ENCODE measurements around the gene CCDC39. TPM values are rescaled to one million over a fixed set of nuclear protein-coding genes. Genes with fewer than 3 reads are reported as not detected.
A peak's percentile ranks its signal among the peaks of the same experiment; 100 is the strongest.
"Not testable (repeated sequence)": the region's sequence is repeated elsewhere in the genome, so short reads cannot be mapped to it uniquely, and the experiment has no call there.

The CCDC39 gene
- total RNA-seq, 1 donor from 2014 or later = 0.46 TPM

GRCh38 chr3:180600473-180600872, 78.8 kb downstream of the CCDC39 start:
- TF ChIP-seq CTCF (IDR thresholded peaks at IDR 0.05; ENCODE audit: unreplicated experiment) = no peak
- Mint-ChIP-seq H3K27ac (ENCODE audit: unreplicated experiment) (no peak overlapping the region), H3K4me3 (ENCODE audit: unreplicated experiment) (peak overlapping the region; percentile 97), H3K27me3 (ENCODE audit: unreplicated experiment) (no peaks in the 10 kb centered on the region), H3K36me3 (ENCODE audit: low read depth, unreplicated experiment) (peaks cover 3% of the 10 kb centered on the region), H3K9me3 (ENCODE audit: unreplicated experiment) (no peaks in the 10 kb centered on the region), H3K4me1 (ENCODE audit: unreplicated experiment) (peaks cover 14% of the 10 kb centered on the region)
- no peak for DNase-seq (ENCODE audit: low spot score)

DNA sequence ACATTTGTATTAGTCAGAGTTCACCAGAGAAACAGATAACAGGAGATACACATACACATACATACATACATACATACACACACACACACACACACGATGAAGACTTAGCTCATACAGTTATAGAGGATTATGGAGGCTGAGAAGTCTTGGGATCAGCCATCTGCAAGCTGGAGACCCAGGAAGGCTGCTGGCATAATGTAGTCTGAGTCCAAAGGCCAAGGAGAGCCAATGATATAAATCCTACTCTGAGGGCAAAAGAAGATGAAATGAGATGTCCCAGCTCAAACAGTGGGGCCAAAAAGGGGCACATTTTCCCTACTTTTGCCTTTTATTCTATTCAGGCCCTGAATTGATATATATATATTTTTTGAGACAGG, 83.7 kb downstream of the CCDC39 start:
- Mint-ChIP-seq H3K27ac (ENCODE audit: unreplicated experiment) (no peak overlapping the region), H3K4me3 (ENCODE audit: unreplicated experiment) (no peak overlapping the region), H3K4me1 (ENCODE audit: unreplicated experiment) (no peaks in the 10 kb centered on the region), H3K9me3 (ENCODE audit: unreplicated experiment) (no peaks in the 10 kb centered on the region), H3K27me3 (ENCODE audit: unreplicated experiment) (no peaks in the 10 kb centered on the region), H3K36me3 (ENCODE audit: low read depth, unreplicated experiment) (no peaks in the 10 kb centered on the region)
- DNase-seq (ENCODE audit: low spot score) = no peak
- no peak for TF ChIP-seq CTCF (IDR thresholded peaks at IDR 0.05; ENCODE audit: unreplicated experiment)

DNA sequence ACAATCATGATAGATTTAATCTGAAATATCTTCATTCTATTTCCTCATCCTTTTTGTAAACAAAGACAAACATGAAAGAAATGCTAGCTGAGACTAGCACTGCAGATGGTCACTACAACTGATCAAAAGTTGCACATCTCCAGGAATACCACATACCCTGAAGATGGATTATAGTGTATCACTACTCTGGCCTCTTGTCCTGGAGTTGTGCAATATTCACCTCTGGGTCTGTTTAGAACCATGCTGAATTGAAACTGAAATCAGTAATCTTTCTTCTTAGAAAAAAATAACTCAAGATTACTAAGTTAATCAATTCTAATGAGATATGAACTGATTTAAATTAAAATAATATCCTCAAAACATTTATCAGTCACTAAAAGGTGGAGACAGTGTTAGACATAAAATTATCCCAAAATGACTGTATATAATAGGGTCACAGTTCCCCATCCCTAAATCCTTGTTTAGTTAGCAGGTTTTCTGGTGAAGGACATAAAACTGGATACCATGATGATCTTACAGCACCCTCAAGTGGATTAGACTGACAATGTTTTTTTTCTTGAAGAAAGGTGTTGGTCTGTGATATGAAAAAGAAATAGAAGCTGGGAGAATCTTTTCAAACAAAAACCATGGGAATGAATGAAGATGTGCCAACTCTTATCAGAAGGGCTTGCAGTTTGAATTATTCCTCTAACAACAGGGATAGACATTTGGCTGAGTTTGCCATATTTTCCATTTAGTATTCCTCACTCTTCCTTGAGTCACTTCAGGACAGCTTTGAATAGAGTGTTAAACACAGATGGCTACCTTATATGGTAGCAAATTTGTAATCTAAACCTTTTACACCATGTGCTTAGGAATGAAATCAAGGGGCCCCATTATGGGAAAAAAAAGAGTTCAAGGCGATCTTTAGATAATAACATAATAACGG, 84.4 kb downstream of the CCDC39 start:
- no peak overlapping the region for H3K27ac Mint-ChIP-seq (ENCODE audit: unreplicated experiment)
- no peak for DNase-seq (ENCODE audit: low spot score)
- no peaks in the 10 kb centered on the region for H3K36me3 Mint-ChIP-seq (ENCODE audit: low read depth, unreplicated experiment)
- no peaks in the 10 kb centered on the region for H3K4me1 Mint-ChIP-seq (ENCODE audit: unreplicated experiment)
- no peaks in the 10 kb centered on the region for H3K9me3 Mint-ChIP-seq (ENCODE audit: unreplicated experiment)
- no peaks in the 10 kb centered on the region for H3K27me3 Mint-ChIP-seq (ENCODE audit: unreplicated experiment)
- TF ChIP-seq CTCF (IDR thresholded peaks at IDR 0.05; ENCODE audit: unreplicated experiment) = peak; percentile 28
- H3K4me3 Mint-ChIP-seq (ENCODE audit: unreplicated experiment) = no peak overlapping the region

- not testable (repeated sequence) for H3K4me3 Mint-ChIP-seq (ENCODE audit: unreplicated experiment); DNase-seq (ENCODE audit: low spot score); H3K4me1 Mint-ChIP-seq (ENCODE audit: unreplicated experiment); H3K36me3 Mint-ChIP-seq (ENCODE audit: low read depth, unreplicated experiment); H3K27ac Mint-ChIP-seq (ENCODE audit: unreplicated experiment); H3K9me3 Mint-ChIP-seq (ENCODE audit: unreplicated experiment); H3K27me3 Mint-ChIP-seq (ENCODE audit: unreplicated experiment)
Measured at GRCh38 chr3:180593631-180594030, 85.7 kb downstream of the CCDC39 start.

GRCh38 chr3:180590396-180590795, 88.9 kb downstream of the CCDC39 start:
- Mint-ChIP-seq H3K27me3 (ENCODE audit: unreplicated experiment) (no peaks in the 10 kb centered on the region), H3K36me3 (ENCODE audit: low read depth, unreplicated experiment) (no peaks in the 10 kb centered on the region), H3K4me3 (ENCODE audit: unreplicated experiment) (no peak overlapping the region), H3K9me3 (ENCODE audit: unreplicated experiment) (no peaks in the 10 kb centered on the region), H3K4me1 (ENCODE audit: unreplicated experiment) (no peaks in the 10 kb centered on the region), H3K27ac (ENCODE audit: unreplicated experiment) (no peak overlapping the region)
- DNase-seq (ENCODE audit: low spot score) = no peak
- no peak for TF ChIP-seq CTCF (IDR thresholded peaks at IDR 0.05; ENCODE audit: unreplicated experiment)

Measured in endothelial cell (in vitro differentiated cells).